Myocyte (in vitro differentiated cells): ENCODE measurements around the gene KRTAP10-5. TPM values are rescaled to one million over a fixed set of nuclear protein-coding genes. Genes with fewer than 3 reads are reported as not detected.

ENCODE experiments used
- DNase-seq: peaks from one replicate; pipeline ENCODE4 v3.0.0-alpha.2; 2012; ENCODE audit warnings: low read depth
- total RNA-seq: library from RNA; depleted of rRNA; stranded (reverse); fragments of >200 nt; gene quantifications from 2 replicates; pipeline ENCODE4 v1.2.3, GENCODE V29; 2014

Gene KRTAP10-5
- total RNA-seq, 1 donor from 2014 or later: not detected

GRCh38 chr21:44530221-44530902, 50.0 kb downstream of the KRTAP10-5 start:
- no peak for DNase-seq

- no peak for DNase-seq
These were observed 50.8 kb downstream of the KRTAP10-5 start for GRCh38 chr21:44529503-44530125.

Other genes starting within 250 kb of the KRTAP10-5 start
- 28.1 and 38.0 TPM in 2 replicates for gene CFAP410, start 241.2 kb downstream of the KRTAP10-5 start, total RNA-seq
- not detected in 2 replicates for gene TRPM2, start 227.0 kb downstream of the KRTAP10-5 start, total RNA-seq
- not detected in 2 replicates for gene LRRC3, start 125.1 kb downstream of the KRTAP10-5 start, total RNA-seq
- gene KRTAP10-1, start 40.4 kb downstream of the KRTAP10-5 start, total RNA-seq: not detected in 2 replicates
- not detected in 2 replicates for gene KRTAP10-2, start 29.1 kb downstream of the KRTAP10-5 start, total RNA-seq
- not detected in 2 replicates for gene KRTAP10-3, start 21.8 kb downstream of the KRTAP10-5 start, total RNA-seq
- gene KRTAP10-4, start 6.9 kb downstream of the KRTAP10-5 start, total RNA-seq: not detected in 2 replicates
- not detected in 2 replicates for gene KRTAP10-6, start 11.9 kb upstream of the KRTAP10-5 start, total RNA-seq
- not detected in 2 replicates for gene KRTAP10-7, start 20.0 kb upstream of the KRTAP10-5 start, total RNA-seq
- not detected in 2 replicates for gene KRTAP10-8, start 31.5 kb upstream of the KRTAP10-5 start, total RNA-seq
- not detected in 2 replicates for gene KRTAP10-9, start 46.5 kb upstream of the KRTAP10-5 start, total RNA-seq
- not detected in 2 replicates for gene KRTAP10-10, start 56.8 kb upstream of the KRTAP10-5 start, total RNA-seq
- gene KRTAP10-11, start 65.8 kb upstream of the KRTAP10-5 start, total RNA-seq: not detected in 2 replicates
- gene KRTAP12-4, start 74.1 kb upstream of the KRTAP10-5 start, total RNA-seq: not detected in 2 replicates
- not detected in 2 replicates for gene KRTAP12-3, start 77.3 kb upstream of the KRTAP10-5 start, total RNA-seq
- not detected in 2 replicates for gene KRTAP12-2, start 86.3 kb upstream of the KRTAP10-5 start, total RNA-seq
- not detected in 2 replicates for gene KRTAP12-1, start 101.6 kb upstream of the KRTAP10-5 start, total RNA-seq
- not detected in 2 replicates for gene KRTAP10-12, start 116.6 kb upstream of the KRTAP10-5 start, total RNA-seq
- gene TSPEAR, start 131.0 kb upstream of the KRTAP10-5 start, total RNA-seq: not detected in 2 replicates
- gene UBE2G2, start 221.2 kb upstream of the KRTAP10-5 start, total RNA-seq: 98.0 and 99.8 TPM in 2 replicates
- 78.6 and 79.5 TPM in 2 replicates for gene SUMO3, start 237.5 kb upstream of the KRTAP10-5 start, total RNA-seq